Stimulated activated CD8-positive, alpha-beta memory T cell treated with anti-CD3 and anti-CD28 coated beads, Interleukin-12 subunit alpha, Interleukin-12 subunit beta, amount 100 ng/mL, for 4 hours (primary cell): ENCODE measurements around the gene MYO9B.

Experiments used
- DNase-seq: peaks from one replicate; pipeline ENCODE4 v3.0.0-alpha.2; 2020; ENCODE audit warnings: low read depth

MYO9B gene

DNA sequence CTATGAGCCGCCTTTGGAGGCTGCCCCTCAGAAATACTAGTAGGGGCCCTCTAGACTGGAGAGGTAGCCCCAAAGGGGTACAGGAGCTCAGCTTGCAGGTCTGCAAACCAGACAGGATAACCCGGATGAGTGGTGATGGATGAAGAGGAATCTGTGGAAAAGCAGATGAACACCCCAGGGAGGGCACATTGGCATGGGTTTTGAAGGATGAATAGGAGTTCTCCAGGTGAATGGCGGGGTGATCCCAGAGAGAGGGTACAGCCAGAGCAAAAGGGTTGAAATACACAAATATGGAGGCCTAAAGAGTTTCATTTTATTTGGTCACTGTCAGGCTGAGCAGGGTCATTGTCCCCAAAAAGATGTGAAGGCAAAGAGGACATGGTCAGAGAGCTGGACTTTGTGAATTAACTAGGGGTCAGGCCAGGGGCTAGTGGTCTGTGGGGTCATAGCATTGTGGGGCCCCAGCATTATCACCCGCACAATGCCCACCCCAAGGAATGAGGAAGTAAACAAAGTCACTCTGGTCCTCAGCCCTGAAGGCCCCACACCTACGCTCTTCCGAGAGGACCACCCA lies 165.3 kb downstream of the MYO9B start:
- no peak for DNase-seq

DNA sequence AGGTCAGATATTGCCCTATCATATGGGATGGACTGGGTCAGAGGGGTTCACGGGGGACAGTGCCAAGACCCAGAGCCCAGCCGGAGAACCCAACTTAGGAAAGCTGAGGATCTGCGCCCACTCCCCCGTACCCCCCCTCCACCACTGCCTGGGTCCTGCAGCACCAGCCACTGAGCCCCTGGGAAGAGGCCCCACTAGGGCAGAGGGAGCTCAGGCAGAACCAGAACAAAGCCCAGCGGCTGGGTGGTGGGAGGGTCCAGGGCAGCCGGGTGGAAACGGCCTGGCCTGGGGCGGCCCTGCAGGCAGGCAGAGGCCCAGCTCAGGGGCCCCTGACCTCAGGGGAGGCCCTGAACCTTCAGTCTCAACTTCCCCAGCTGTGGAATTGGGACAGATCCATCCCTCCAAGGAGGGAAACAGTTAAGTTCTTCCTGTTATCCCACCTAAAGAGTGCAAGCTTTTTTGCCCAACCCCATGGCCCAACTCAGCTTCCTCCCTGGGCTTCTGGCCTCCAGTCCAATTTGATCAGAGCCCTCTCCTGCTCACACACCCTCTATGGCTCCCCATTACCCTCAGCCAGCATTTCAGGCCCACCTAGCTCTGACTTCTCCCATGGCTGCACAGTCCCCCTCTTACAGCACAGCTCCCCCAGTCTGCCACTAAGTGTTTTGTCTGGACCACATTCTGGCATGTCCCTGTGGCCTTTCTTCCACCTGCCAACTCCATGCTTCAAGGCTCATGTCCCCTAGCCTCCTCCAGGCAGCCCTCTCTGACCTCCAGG lies 167.0 kb downstream of the MYO9B start:
- DNase-seq, result no peak

DNA sequence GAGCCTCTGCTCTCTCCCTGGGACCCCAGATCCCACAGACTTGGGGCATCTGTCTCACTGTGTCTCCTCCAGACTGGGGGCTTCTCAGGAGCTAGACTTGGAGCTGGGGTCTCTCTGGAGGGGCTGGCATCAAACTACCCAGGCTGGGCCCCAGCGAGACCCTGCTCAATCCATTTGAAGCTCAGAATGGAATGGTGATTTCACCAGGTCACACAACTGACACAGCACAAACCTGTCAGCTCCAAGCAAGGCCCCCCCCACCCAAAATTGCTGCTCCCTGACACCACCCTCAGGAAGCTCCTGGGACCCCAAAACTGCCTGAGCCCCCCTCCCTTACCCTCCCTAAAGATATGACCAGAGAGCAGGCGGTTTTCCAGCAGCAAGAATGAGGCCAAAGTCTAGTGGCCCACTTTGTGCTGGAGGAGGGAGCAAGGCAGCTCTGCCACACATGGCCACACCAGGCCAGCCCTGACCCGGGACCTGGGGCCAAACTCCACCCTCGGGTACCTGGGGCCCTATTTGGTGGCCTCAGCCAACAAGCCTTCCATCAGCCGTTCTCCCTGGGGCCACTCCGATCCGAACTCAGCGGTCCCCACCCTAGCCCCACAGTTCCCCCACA lies 167.7 kb downstream of the MYO9B start:
- no peak for DNase-seq

DNA sequence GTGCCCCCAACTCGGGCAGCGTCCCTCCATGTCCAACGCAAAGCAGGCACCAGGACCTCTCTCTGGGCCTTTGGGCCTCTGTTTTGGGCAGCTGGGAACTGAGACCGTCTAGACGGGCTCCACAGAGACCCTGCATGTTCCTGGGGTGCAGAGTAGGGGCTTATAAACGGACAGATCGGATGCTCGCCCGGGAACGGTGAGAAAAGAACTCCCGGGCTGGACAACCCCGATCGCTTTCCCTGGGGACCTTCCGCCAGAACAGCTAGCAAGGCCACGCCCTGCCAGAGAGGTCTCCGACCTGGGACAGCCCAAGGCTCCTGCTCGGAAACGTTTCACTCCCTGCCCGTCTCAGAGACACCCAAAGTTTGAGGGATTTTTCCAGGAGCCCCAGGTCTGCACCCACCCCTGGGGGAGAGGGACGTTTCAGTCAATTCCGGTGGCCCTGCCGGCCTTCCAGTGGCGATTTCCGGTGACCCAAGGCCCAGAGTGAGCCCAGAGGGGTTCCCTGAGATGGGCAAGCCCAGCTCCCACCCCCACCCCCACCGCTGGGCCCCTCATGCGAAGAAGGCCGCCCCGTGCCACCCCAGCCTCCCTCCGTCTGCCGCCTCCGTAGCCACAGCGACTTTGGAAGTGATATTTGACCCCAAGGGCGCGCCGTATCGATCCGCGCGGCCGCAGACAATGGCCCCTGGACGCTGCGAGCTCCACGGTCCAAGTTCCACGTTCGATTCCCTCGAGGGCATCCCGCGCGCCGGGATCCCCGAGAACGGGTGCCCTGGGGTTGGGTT lies 168.4 kb downstream of the MYO9B start:
- DNase-seq, result no peak

DNA sequence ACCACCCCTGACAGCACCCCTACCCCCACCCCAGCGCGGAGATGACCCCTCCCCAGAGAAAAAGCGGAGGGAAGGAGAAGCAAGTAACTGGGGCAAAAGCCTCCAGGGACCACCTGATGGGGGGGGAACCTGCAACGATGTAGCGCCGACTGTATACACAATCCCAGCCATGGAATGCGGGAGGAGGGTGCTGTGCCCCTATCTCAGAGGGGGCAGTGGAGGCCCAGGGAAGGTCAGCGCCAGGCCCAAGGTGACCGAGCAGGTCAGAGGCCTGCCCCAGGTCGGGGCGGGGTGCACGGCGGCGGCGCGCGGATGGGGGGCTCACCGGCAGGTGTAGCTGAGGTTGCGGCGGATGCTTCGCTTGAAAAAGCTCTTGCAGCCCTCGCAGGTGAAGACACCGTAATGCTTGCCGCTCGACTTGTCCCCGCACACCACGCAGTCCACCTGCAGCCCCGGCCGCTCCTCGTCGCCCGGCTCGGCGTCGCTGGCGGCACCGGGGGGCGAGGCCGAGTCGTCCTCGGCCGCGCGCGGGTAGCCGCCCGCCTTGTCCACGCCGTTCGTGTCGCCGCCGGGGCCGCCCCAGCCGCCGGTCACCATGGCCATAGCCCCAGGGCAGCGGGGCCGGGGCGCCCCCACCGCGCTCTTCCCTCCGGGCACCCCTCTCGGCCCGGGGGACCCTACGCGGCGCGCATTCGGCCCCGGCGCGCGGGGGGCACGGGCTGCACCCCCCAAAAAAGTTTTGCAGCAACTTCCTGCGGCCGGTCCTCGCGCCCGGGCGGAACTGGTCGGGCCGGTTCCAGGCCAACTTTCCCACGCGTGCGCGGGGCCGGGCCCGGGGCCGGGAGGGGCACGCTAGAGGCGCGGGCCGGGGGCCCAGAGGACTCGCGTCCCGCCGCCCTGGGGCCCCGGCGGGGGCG lies 169.3 kb downstream of the MYO9B start:
- DNase-seq, result no peak

DNA sequence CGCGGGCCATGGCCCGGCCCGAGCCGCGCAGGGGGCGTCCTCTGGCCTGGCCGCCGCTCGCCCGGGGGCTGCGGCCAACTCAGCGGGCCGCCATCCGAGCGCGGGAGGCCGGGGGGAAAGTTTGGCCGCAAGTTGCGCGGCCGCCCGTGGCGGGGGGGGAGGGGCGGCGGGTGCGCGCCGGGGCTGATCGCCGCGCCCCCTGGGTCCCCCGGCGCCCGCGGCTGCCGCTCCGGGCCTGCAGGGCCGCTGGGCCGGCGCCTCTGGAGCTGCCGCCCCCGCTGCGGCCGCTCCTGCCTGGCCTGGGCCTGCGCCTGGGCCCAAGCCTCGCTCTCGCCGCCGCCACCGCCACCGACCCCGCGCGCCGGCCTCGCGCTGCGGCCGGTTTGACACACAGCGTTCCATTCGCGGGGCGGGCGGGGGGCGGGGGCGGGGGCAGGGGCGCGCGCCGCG lies 170.0 kb downstream of the MYO9B start, which contains the start of gene NR2F6:
Gene NR2F6, minus strand, starts transcription at position 385 of the 450 bp plus-strand sequence. CDS start 699 bp downstream, outside the sequence.
- no peak for DNase-seq

DNA sequence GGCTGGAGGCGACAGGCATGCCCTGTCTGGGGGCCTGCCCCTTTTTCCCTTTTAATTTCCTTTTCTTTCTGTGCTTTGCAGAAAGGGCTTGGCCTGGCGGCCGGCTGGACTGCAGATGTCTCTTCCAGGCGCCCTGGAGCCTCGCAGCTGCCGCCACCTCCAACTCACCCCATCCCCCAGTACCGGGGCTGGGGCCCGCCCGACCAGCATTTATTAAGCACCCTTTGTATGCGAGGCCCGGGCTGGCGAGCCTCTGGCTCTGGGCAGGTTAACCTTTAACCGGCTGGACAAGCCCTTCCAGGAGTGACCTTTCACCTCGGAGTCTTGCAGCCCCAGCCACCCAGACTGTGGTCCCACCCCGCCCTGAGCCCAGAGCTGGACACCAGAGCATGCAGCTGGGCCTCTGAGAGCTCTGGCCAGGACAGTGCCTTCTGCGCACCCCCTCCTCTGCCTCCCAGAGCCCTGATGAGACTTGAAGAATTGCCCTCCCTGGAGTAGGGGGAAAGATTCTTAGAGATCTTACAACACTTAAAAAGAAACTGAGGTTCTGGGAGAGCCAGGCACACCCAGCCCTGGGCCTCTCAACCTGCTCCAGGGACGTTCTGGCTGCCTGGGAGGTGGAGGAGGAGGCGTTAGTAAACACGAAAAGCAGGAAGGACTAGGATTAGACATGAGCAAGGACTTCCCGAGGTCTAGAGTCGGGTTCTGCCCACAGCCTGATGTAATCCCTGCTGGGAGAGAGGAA lies 171.3 kb downstream of the MYO9B start:
- DNase-seq, result no peak

DNA sequence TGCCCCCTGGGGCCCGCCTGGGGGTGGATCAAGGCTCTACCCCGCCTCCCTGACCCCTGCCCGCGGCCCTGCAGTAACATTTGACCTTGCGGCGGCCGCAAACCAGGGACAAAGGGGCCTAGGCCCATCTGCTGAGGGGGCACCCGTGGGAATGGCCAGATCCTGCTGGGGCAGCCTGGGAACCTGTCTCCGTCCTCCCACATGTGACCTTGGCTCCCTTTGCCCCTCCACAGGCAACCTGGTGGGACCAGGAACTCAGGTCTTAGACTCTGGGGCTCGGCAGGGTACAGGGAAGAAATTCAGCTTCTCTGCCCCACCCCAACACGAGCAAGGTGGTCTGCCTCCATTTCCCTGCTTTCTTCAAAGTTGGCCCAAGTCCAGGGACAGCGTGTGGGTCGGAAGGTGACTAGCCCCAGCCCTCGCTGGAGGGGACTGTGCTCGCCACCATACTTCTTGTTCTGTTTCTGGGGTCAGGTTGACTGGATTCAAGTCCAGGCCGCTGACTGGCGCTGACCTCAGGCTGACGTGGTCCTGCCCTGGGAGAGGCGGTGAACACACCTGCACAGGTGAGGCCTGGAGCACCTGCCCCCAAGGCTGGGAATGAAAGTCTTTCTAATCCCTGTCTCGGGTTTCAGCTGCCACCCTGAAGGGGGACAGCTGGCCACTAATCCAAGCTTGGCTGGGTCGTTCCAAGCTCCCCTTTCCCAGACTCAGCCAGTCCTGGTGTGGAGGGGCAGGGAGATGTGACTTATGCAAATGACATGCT lies 172.6 kb downstream of the MYO9B start:
- no peak for DNase-seq

DNA sequence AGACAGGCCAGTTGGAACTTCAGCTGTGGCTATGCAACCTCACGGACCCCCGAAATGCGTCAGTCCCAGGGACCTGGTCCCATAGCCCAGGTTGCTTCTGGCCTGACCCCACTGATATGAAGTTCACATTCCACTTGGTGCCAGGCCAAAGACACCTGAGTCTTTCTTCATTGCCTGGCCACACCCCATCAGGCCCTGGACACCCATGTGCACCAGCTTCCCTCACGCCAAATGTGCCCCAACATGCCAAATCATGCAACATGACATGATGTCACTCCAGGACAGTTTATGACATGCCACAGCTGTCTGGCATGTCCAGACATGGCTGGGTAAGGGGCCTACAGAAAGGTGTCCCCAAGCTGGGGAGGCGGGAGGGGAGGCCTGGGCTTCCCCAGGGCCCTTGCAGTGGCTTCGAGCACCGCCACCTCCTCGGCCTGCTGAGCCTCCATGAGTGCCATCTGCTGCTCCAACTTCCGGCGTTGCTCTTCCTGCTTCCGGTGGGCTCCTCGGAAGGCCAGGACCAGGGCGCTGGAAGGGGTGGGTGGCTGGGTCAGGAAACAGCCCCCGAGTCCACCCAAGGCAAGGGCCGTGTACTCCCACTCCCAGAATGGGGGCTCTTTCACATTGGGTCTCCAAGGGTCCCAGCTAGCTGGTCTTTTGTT lies 174.4 kb downstream of the MYO9B start:
- no peak for DNase-seq

DNA sequence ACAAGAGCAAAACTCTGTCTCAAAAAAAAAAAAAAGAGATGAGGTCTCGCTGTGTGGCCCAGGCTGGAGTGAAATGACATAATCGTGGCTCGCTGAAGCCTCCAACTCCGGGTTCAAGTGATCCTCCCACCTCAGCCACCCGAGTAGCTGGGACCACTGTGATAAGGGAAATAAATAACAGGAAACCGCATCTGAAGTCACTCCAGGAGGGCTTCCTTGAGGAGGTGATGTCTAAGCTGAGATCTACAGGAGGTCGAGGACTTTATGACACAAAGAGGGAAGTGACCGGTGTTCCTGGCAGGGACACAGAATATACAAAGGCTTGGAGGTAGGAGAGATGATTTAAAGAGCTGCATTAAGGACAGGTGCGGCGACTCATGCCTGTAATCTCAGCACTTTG lies 179.1 kb downstream of the MYO9B start:
- DNase-seq, result no peak

DNA sequence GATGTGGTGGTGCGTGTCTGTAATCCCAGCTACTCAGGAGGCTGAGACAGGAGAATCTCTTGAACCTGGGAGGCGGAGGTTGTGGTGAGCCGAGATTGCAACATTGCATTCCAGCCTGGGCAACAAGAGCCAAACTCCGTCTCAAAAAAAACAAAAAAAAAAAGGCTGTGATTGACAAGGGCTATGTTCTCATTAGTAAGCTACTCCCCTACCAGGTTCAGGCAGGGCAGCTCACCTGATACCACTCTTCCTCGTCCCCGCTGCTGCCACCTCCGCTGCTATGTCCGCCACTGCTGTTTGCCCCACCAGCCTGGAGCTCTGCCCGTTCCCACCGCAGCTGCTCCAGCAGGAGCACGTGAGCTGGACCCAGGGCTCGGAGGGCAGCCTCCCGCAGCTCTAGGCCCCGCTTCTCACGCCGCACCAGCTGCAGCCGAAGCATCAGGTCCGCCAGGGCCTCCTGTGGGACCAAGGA lies 179.6 kb downstream of the MYO9B start:
- DNase-seq, result no peak

DNA sequence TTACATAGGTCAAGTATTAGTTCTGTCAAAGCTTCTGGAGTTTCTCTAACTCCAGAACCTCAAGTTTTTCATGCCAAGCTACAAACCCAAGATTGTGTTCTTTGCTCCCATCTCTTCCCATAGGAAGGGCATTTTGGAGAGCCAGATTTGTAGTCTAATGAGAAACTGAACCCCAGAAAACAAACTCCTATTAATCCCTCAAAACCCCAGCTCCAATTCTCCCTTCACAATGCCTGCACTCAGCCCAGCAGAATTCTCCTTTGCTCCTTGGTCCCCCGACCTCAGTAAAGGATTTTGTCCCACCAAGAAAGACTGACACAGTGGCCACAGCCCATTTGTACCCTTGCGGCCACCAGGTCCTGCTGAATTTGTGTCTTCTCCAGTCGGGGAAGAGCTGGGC lies 180.6 kb downstream of the MYO9B start:
- no peak for DNase-seq

DNA sequence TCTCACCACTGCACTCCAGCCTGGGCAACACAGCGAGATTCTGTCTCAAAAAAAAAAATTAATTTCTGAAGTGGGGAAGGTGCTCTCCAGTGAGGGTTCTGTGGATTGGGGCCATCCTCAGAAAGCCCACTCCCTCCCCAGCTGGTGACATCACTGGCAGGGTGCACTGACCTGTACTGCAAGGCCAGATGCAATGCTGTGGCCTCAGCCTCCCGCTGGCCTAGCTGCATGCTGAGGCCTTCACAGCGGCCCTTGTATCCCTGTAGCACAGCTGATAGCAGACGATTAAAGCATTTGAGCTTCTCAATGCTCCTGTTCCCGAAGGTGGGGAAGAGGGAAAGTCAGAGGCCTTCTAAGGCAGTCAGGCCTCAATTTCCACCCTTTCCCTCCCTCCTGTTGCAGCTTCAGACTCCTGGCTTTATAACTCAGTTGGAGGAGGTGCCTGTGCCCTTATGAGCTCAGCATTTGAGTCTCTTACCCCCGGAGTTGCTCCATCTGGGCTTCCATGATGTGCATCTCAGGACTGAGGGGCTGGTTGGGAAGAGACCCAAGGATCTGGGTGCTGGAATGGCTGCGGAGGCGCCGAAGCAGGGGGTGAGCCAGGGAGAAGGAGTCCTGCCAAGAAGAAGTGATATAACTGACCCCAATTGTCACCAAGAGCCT lies 183.7 kb downstream of the MYO9B start:
- no peak for DNase-seq

DNA sequence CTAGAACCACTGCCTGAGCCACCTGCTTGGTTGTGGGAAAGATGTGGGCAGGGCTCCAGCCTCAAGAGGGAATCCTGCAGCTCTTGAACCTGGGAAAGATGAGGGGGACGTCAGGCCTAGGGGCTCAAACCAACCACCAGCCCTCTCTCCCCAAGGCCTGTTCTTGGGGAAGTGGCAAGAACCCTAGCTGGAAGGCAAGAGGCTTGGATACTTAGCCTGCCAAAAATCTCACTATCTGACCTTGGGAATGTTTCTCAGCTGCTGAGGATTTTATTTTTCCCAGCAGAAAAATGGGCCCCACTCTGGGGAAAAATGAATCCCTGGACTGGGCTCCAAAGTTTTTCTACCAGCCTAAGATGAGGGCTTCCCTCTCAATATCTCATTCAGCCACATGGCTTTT lies 184.4 kb downstream of the MYO9B start:
- DNase-seq, result no peak

DNA sequence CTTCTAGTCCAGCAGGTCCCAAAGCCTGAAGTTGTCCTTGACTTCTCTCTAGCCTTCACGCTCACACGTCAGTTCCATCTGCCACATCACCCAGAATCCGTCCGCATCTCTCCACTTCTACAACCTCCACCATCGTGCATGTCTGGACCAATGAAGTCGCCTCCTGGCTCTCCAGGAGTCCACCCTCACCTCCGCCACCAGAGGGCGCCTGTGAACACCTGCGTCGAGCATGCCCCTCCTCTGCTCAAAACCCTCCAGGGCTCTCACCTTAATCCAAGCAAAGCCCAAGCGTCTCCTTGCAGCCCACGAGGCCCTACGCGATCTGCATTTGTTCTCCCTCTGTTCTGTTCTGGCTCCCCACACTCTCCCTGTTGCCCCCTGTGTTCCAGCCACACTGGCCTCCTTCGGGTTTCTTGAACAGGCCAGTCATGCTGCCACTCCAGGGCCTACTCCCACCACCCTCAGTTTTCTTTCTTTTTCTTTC lies 185.3 kb downstream of the MYO9B start:
- peak; percentile 68 for DNase-seq

DNA sequence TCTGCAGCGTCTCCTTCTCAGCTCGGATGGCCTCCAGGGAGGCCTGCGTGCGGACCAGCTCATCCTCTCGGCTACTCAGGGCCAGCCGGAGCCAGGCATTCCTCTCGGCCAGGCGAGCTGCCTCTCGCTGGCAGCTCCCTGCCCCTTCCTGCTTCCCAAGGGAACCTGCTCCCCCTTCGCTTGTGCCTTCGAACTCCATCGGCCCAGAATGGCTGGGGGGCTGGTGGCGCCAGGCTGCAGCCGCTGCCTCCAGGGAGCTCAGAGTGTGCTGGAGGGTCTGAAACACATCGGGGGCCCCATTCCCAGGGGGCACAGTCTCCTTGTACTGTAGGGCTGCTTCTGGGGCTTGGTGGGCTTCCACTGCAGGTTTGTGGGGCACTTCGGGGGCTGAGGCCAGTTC lies 187.0 kb downstream of the MYO9B start:
- no peak for DNase-seq
